Activated CD8-positive, alpha-beta memory T cell treated with anti-CD3 and anti-CD28 coated beads, Interleukin-2, amount 50 U/mL, for 1 hour (primary cell): ENCODE measurements around the gene APOBEC4.

Experiments
- DNase-seq: peaks from one replicate; pipeline ENCODE4 v3.0.0-alpha.2; 2020; ENCODE audit errors: extremely low read depth

The APOBEC4 gene

DNA sequence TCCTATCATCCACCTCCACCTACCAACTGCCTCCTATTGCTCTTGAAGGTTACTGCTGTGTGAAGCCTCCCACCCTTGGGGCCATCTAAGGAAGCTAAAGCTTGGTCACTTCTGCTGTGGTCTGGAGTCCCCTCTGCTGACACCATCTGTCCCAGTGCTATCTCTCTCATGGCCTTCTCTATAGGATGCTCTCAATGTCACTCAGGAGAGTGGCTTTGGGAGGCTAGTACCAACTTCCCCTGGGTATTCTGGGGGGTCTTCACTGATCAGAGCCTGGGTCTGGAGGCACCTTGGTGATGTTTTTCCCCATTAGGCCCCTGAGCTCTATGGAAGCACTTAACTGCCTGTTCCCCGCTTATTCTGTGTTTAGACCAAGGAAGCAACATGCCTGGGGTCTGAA is 50.6 kb downstream of the APOBEC4 start:
- no peak for DNase-seq

DNA sequence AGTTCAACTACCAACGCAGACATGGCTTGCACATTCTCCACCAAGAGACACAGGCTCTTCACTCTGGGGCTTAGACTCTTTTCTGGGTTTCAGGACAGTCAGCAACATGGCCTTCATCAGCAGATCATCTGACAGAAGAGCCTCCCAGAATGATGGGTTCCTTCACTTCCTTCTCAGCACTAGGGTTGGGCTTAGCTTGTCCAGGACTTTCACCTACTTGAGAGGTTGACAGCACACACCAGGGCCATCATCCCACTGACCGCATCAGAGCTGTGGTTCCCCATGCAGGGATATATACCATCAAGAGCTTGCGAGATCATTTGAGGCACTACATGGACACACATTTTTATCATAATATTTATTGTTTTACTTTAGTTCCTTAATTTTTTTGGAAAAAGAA is 52.5 kb downstream of the APOBEC4 start:
- no peak for DNase-seq

GRCh38 chr1:183600136-183600535 is 53.0 kb downstream of the APOBEC4 start:
- no peak for DNase-seq

DNA sequence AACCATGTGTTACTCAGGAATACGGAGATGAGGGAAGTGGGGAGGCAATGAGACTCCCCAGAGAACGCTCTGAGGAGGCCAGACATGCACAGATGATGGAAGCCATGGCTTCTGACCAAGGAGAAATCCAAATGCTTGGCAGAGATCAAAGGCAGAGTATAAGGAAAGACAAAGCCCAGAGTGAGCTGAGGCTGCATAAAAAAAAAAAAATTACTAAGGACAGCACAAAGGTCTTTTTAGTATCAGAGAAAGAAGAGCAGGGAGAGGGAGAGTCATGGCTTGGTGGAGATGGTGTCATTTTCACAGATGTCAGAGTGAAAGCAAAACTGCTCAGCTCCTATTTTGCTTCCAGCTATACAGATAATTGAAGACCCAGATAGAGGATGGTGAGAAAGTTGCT is 54.7 kb downstream of the APOBEC4 start:
- no peak for DNase-seq

DNA sequence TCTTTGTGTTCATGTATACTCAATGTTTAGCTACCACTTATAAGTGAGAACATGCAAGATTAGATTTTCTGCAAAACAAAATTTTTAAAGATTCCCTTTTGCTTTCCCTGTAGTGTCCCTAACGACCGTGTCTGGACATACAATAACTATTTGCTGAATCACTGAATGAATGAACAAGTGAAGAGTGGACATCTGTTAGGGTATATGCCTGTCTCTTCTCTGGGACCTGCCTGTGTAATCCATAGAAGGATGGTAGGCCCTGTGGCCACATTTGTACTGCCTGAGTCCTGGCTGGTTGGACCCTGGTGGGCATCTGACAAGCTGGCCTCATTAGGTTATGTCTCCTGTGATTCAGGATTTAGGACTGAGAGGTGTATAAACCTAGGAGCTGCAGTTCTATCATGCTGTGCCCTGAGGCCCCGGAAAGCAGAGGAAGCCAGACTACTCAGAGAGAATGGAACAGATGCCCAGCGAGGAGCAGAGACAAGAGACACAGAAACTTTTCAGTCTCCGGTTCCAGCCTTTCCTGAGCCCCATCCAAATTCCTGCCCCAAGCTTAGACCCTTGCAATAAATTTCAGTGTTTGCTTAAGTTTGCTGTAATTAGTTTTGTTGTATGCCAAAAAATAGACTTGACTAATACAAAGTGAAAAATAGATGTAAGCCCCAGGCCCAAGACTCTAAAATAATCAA is 55.3 kb downstream of the APOBEC4 start:
- no peak for DNase-seq

DNA sequence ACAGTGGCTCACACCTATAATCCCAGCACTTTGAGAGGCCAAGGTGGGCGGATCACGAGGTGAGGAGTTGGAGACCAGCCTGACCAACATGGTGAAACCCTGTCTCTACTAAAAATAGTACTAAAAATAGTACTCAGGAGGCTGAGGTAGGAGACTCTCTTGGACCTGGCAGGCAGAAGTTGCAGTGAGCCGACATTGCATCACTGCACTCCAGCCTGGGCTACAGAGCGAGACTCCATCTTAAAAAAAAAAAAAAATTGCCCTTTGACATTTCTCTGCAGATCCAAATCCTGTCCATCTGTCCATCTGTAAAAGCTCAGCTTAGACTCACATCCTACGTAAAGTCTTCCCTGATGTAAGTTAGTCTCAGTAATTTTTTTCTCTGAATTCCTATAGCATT is 56.6 kb downstream of the APOBEC4 start:
- DNase-seq: no peak
